HG02884 (cell line): Measurements from ENCODE around the gene POLR3K.

Experiments used
- ATAC-seq: cut with Tn5 transposase; IDR thresholded peaks from one replicate; pipeline ENCODE4 v1.9.1; 2021; ENCODE audit warnings: mild to moderate bottlenecking, moderate library complexity; ENCODE audit not compliant: unreplicated experiment

POLR3K gene

GRCh38 chr16:53346-54236 is at the start of gene POLR3K, which contains the start of gene SNRNP25:
Gene POLR3K, minus strand, starts transcription at chr16:53608. Its CDS starts 22 bp downstream, at chr16:53586.
Gene SNRNP25, plus strand, starts transcription at chr16:53828. Its CDS starts 189 bp downstream, at chr16:54017.
- ATAC-seq: peak; percentile 94

- no peak for ATAC-seq
Measured at GRCh38 chr16:102060-102855, 48.9 kb upstream of the POLR3K start.

- no peak for ATAC-seq
Measured at GRCh38 chr16:101586-101985, 48.2 kb upstream of the POLR3K start.

- ATAC-seq: no peak
Measured at GRCh38 chr16:100989-101388, 47.6 kb upstream of the POLR3K start.

- no peak for ATAC-seq
Measured at GRCh38 chr16:97822-98221, 44.4 kb upstream of the POLR3K start.

GRCh38 chr16:96935-97381 is 43.5 kb upstream of the POLR3K start:
- no peak for ATAC-seq

GRCh38 chr16:94918-95265 is 41.5 kb upstream of the POLR3K start:
- ATAC-seq: no peak

GRCh38 chr16:92431-93339 is 39.3 kb upstream of the POLR3K start:
- no peak for ATAC-seq

GRCh38 chr16:91484-91883 is 38.1 kb upstream of the POLR3K start:
- ATAC-seq: no peak

- no peak for ATAC-seq
Measured at GRCh38 chr16:89391-90302, 36.2 kb upstream of the POLR3K start.

GRCh38 chr16:88613-89012 is 35.2 kb upstream of the POLR3K start:
- no peak for ATAC-seq

GRCh38 chr16:86483-86952 is 33.1 kb upstream of the POLR3K start:
- no peak for ATAC-seq

- ATAC-seq: no peak
Measured at GRCh38 chr16:85865-86264, 32.5 kb upstream of the POLR3K start.

GRCh38 chr16:85407-85782 is 32.0 kb upstream of the POLR3K start:
- ATAC-seq: no peak

- ATAC-seq: no peak
Measured at GRCh38 chr16:84718-85406, 31.5 kb upstream of the POLR3K start.

- ATAC-seq: no peak
Measured at GRCh38 chr16:83781-84615, 30.6 kb upstream of the POLR3K start.

- ATAC-seq: no peak
Measured at GRCh38 chr16:83060-83603, 29.7 kb upstream of the POLR3K start.
